GM19023 (cell line): Measurements from ENCODE around the gene SLK.

Experiments used
- ATAC-seq: cut with Tn5 transposase; IDR thresholded peaks from one replicate; pipeline ENCODE4 v1.9.1; 2021; ENCODE audit warnings: mild to moderate bottlenecking, moderate library complexity; ENCODE audit not compliant: unreplicated experiment

The SLK gene

GRCh38 chr10:103986360-103986759 lies 19.4 kb downstream of the SLK start:
- no peak for ATAC-seq

- ATAC-seq, result no peak
Observed at GRCh38 chr10:103990121-103990520, 23.2 kb downstream of the SLK start.

- ATAC-seq, result no peak
Observed at GRCh38 chr10:103990531-103990930, 23.6 kb downstream of the SLK start.

GRCh38 chr10:103991393-103992128 lies 24.6 kb downstream of the SLK start:
- ATAC-seq, result no peak

GRCh38 chr10:103995134-103995533 lies 28.2 kb downstream of the SLK start:
- no peak for ATAC-seq

- no peak for ATAC-seq
Observed at GRCh38 chr10:103998805-103999204, 31.9 kb downstream of the SLK start.

GRCh38 chr10:104002911-104003310 lies 36.0 kb downstream of the SLK start:
- ATAC-seq, result no peak

GRCh38 chr10:104005172-104005863 lies 38.4 kb downstream of the SLK start:
- ATAC-seq, result no peak

- ATAC-seq, result no peak
Observed at GRCh38 chr10:104011904-104012303, 45.0 kb downstream of the SLK start.

GRCh38 chr10:104013489-104013888 lies 46.5 kb downstream of the SLK start:
- ATAC-seq, result no peak

GRCh38 chr10:104014176-104014575 lies 47.2 kb downstream of the SLK start:
- ATAC-seq, result no peak

- ATAC-seq, result no peak
Observed at GRCh38 chr10:104016661-104017060, 49.7 kb downstream of the SLK start.

- ATAC-seq, result no peak
Observed at GRCh38 chr10:104018471-104018870, 51.5 kb downstream of the SLK start.

- ATAC-seq, result no peak
Observed at GRCh38 chr10:104020020-104020419, 53.1 kb downstream of the SLK start.

GRCh38 chr10:104021246-104021645 lies 54.3 kb downstream of the SLK start:
- ATAC-seq, result no peak

GRCh38 chr10:104022026-104022425 lies 55.1 kb downstream of the SLK start:
- ATAC-seq, result no peak

GRCh38 chr10:104025524-104025923 lies 58.6 kb downstream of the SLK start:
- no peak for ATAC-seq

- ATAC-seq, result no peak
Observed at GRCh38 chr10:104026762-104027161, 59.8 kb downstream of the SLK start.

- ATAC-seq, result no peak
Observed at GRCh38 chr10:104028146-104028545, 61.2 kb downstream of the SLK start.

GRCh38 chr10:104028823-104029520 lies 62.0 kb downstream of the SLK start:
- ATAC-seq, result no peak

- no peak for ATAC-seq
Observed at GRCh38 chr10:104029521-104029860, 62.6 kb downstream of the SLK start.

- no peak for ATAC-seq
Observed at GRCh38 chr10:104031631-104032030, 64.7 kb downstream of the SLK start.
